Measurements from ENCODE around the gene C19orf81. TPM values are rescaled to one million over a fixed set of nuclear protein-coding genes. Genes with fewer than 3 reads are reported as not detected.

The C19orf81 gene
- total and polyA plus RNA-seq, 9 of the 15 experiments (the other 6 are each of a cell fraction or from before 2014, with no cell fraction given): 2.5 to 42.9 (median 33.0) TPM; not detected in 4

- TF ChIP-seq DEAF1 (CRISPR knock-in tag; IDR thresholded peaks at IDR 0.05): no peak
- TF ChIP-seq ERF (CRISPR knock-in tag; IDR thresholded peaks at IDR 0.05): no peak
- TF ChIP-seq MLLT1 (IDR thresholded peaks at IDR 0.05): peak in 1 of 2 experiments; percentile 20; a peak in 1 of 4 replicates
- TF ChIP-seq SAFB (IDR thresholded peaks at IDR 0.05; ENCODE audit: borderline replicate concordance, low read depth, low read length): no peak
- TF ChIP-seq ARHGAP35 (IDR thresholded peaks at IDR 0.05; ENCODE audit: partially characterized antibody): peak; percentile 35
- peak; percentile 87 for TF ChIP-seq NFIC (IDR thresholded peaks at IDR 0.05)
- no peak for TF ChIP-seq IRF1 (CRISPR knock-in tag; IDR thresholded peaks at IDR 0.05; ENCODE audit: borderline replicate concordance)
- TF ChIP-seq HOXB6 (CRISPR knock-in tag; IDR thresholded peaks at IDR 0.05; ENCODE audit: borderline replicate concordance): no peak
- TF ChIP-seq ZNF316 (IDR thresholded peaks at IDR 0.05): peak; percentile 86
- TF ChIP-seq MLX (CRISPR knock-in tag; conservative IDR thresholded peaks at IDR 0.05): no peak
- TF ChIP-seq MAFG (tag; conservative IDR thresholded peaks at IDR 0.05): peak; percentile 79
- TF ChIP-seq ZFP30 (CRISPR knock-in tag; IDR thresholded peaks at IDR 0.05; ENCODE audit: borderline replicate concordance): no peak
- 0 out of 4 replicates have a peak, but pooled peaks of 1 of the 2 experiments have one; percentile 69 for TF ChIP-seq MCM7 (IDR thresholded peaks at IDR 0.05)
- TF ChIP-seq TARDBP (IDR thresholded peaks at IDR 0.05): no peak
- TF ChIP-seq MAFF (IDR thresholded peaks at IDR 0.05; ENCODE audit: low read length): peak; percentile 31; the same call in 1 of the 2 replicates
Observed at GRCh38 chr19:50645107-50645506, 4.1 kb upstream of the C19orf81 start (continued).

All from K562 (cell line).